Measurements from ENCODE around the gene ONECUT3. TPM values are rescaled to one million over a fixed set of nuclear protein-coding genes. Genes with fewer than 3 reads are reported as not detected.

Gene ONECUT3
- total RNA-seq, 2 experiments from 2014 or later = not detected

DNA sequence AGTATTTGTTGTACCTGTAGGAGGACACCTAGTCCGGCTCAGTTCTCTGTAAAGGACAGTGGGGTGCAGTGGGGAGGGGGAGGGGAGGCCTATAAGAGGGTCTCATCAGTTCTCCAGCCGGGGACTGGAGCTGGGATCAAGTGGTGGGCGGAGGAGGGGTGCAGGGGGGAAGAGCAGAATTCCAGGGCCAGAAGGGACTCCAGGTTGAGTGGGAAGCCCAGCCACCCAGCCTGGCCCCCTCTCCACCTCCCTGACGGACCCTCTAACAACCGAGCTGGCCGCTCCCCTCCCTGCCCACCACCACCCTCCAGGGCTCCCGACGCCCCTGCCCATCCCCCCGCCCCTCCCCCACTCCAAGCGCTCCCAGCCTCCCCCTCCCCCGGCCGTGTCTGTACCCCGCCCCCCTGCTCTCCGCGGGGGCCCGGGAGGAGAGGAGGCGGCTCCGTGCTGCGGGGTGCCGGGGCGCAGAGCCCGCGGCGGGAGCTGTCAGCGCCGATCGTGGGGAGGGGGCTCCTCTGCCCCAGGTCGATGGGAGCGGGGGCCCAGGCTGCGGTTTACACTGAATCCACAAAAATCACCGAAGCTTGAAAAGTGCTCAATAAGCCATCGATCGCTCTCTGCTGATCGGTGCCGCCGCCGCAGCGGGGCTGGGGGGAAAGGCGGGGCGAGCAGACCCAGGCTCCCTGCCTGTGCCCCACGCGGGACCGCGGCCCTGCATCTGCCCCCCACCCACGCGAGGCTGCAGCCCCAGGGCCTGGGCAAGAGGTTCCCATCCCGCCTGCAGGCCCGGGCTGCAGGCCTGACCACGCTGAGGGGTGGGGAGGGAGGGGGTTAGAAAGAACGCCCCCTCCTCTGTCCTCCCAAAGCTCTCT lies 34.6 kb upstream of the ONECUT3 start:
- CTCF ChIA-PET = no interaction called here

DNA sequence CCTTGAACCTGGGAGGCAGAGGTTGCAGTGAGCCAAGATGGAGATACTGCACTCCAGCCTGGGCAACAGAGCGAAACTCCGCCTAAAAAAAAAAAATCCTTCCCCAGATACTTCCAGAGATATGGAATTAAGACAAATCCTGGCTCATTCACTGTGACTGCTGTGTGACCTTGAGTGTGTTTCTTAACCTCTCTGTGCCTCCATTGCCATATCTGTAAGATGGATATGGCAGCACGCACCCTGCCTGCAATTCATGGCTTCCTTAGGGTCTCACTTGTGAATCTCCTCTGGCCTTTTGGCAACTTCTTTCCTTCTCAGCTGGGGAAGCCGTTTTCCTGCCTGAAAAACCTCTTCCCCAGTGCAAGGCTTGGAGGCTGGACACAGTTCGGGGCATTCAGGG lies 33.8 kb upstream of the ONECUT3 start:
- TF ChIP-seq, protein P1, sequence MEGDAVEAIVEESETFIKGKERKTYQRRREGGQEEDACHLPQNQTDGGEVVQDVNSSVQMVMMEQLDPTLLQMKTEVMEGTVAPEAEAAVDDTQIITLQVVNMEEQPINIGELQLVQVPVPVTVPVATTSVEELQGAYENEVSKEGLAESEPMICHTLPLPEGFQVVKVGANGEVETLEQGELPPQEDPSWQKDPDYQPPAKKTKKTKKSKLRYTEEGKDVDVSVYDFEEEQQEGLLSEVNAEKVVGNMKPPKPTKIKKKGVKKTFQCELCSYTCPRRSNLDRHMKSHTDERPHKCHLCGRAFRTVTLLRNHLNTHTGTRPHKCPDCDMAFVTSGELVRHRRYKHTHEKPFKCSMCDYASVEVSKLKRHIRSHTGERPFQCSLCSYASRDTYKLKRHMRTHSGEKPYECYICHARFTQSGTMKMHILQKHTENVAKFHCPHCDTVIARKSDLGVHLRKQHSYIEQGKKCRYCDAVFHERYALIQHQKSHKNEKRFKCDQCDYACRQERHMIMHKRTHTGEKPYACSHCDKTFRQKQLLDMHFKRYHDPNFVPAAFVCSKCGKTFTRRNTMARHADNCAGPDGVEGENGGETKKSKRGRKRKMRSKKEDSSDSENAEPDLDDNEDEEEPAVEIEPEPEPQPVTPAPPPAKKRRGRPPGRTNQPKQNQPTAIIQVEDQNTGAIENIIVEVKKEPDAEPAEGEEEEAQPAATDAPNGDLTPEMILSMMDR (IDR thresholded peaks at IDR 0.05) = no peak
- ATAC-seq = no peak
- ChIA-PET CTCF (no interaction called here), POLR2A (no interaction called here)
- Mint-ChIP-seq H3K36me3 (ENCODE audit: low read depth) (no peaks in the 10 kb centered on the region), H3K27me3 (peaks cover 54% of the 10 kb centered on the region), H3K27ac (no peak overlapping the region), H3K9me3 (no peaks in the 10 kb centered on the region), H3K4me3 (no peak overlapping the region), H3K4me1 (ENCODE audit: low read depth) (no peaks in the 10 kb centered on the region)
- intact Hi-C loops (cut with micrococcal nuclease) = no loop called here
- no peak for DNase-seq

More for the DNA sequence above, 34.6 kb upstream of the ONECUT3 start:
- TF ChIP-seq, protein P1 (IDR thresholded peaks at IDR 0.05) = no peak
- H3K4me3 Mint-ChIP-seq = no peak overlapping the region
- H3K36me3 Mint-ChIP-seq (ENCODE audit: low read depth) = no peaks in the 10 kb centered on the region
- H3K9me3 Mint-ChIP-seq = no peaks in the 10 kb centered on the region
- DNase-seq (no peak), ATAC-seq (no peak)
- peaks cover 53% of the 10 kb centered on the region for H3K27me3 Mint-ChIP-seq
- POLR2A ChIA-PET = no interaction called here
- no peaks in the 10 kb centered on the region for H3K4me1 Mint-ChIP-seq (ENCODE audit: low read depth)
- intact Hi-C loops (cut with micrococcal nuclease) = no loop called here
- H3K27ac Mint-ChIP-seq = no peak overlapping the region

DNA sequence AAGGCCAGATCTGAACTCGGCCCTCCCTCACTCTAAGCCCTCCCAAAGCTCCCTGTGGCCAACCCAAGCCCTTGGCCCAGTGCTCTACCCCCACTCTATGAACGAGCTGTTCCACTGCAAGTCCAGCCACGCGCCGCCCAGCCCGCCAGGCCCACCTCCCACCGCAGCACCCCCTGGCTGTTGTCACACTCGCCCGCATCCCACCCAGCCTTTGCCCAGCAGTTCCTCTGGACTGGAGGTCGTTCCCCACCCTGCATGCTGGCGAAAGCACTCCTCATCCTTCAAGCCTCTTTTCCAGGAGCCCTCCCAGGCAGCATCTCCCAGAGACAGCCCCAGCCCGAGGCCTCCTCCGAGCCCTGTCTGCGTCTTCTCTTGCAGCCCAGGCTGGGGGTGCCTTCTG lies 33.1 kb upstream of the ONECUT3 start:
- POLR2A ChIA-PET = no interaction called here
- Mint-ChIP-seq H3K4me1 (ENCODE audit: low read depth) (no peaks in the 10 kb centered on the region), H3K36me3 (ENCODE audit: low read depth) (no peaks in the 10 kb centered on the region), H3K27me3 (peaks cover 59% of the 10 kb centered on the region), H3K4me3 (no peak overlapping the region), H3K27ac (no peak overlapping the region), H3K9me3 (no peaks in the 10 kb centered on the region)
- ATAC-seq (no peak), DNase-seq (no peak)
- CTCF ChIA-PET = no interaction called here
- intact Hi-C loops (cut with micrococcal nuclease) = no loop called here
- TF ChIP-seq, protein P1 (IDR thresholded peaks at IDR 0.05) = no peak

DNA sequence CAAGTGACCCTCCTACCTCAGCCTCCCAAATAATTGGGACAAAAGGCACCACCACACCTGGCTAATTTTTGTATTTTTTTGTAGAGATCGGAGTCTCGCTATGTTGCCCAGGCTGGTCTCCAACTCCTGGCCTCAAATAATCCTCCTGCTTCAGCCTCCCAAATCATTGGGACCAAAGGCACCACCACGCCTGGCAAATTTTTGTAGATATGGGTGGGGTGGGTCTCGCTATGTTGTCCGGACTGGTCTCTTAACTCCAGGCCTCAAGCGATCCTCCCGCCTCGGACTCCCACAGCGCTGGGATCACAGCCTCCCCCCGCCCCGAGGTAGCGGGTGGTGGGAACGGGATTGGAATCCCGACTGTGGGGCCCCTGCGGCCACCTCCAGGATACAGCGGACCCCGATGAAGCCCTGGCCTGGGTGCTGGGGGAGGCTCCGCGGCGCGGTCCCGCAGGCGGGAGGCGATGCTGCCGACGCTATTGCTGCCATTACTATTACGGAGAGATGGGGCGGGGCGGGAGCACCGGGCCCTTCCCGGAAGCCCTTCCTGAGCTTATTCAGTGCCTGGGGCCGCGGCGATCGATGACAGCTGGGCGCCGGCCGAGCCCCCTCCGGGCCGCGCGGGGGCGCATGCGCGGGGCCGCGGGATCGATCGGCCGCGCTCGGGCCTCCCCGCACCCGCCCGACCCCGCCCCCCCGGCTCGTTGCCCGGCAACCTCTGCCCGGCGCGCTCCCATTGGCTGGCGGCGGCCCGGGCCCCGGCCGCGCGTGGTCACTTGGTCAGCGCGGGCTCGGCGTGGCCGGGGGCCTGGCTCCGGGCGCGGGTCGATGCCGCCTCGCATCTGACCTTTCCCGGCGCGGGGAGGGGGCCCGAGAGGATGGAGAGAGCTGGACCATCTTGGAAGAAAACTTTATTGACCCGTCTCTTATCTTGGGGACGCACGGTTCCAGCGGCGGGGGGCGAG lies 27.9 kb upstream of the ONECUT3 start:
- ChIA-PET CTCF (no interaction called here), POLR2A (no interaction called here)
- DNase-seq (peak; percentile 61), ATAC-seq (peak; percentile 93)
- Mint-ChIP-seq H3K27ac (no peak overlapping the region), H3K27me3 (peaks cover 47% of the 10 kb centered on the region), H3K4me3 (peak overlapping the region; percentile 32), H3K4me1 (ENCODE audit: low read depth) (peaks cover 3% of the 10 kb centered on the region), H3K36me3 (ENCODE audit: low read depth) (no peaks in the 10 kb centered on the region), H3K9me3 (no peaks in the 10 kb centered on the region)
- intact Hi-C loops (cut with micrococcal nuclease) = no loop called here
- TF ChIP-seq, protein P1 (IDR thresholded peaks at IDR 0.05) = no peak
